Head of caudate nucleus (tissue), 42 donors: ENCODE measurements around the gene MRPS18A.
"Not testable (repeated sequence)": the region's sequence is repeated elsewhere in the genome, so short reads cannot be mapped to it uniquely, and the experiment has no call there.

Experiments used
- DNase-seq, 42 donors: peaks; one replicate each; pipeline versions ENCODE4 v3.0.0 to v3.0.0-alpha.2; 2020 to 2021; ENCODE audit warnings: mixed read lengths in 7 of 42
- intact Hi-C: fragments of 100-400 bp; cut with DNase I; formaldehyde crosslinking; loops from one replicate; pipeline ENCODE4 v1.15.0; 2022

Gene MRPS18A

DNA sequence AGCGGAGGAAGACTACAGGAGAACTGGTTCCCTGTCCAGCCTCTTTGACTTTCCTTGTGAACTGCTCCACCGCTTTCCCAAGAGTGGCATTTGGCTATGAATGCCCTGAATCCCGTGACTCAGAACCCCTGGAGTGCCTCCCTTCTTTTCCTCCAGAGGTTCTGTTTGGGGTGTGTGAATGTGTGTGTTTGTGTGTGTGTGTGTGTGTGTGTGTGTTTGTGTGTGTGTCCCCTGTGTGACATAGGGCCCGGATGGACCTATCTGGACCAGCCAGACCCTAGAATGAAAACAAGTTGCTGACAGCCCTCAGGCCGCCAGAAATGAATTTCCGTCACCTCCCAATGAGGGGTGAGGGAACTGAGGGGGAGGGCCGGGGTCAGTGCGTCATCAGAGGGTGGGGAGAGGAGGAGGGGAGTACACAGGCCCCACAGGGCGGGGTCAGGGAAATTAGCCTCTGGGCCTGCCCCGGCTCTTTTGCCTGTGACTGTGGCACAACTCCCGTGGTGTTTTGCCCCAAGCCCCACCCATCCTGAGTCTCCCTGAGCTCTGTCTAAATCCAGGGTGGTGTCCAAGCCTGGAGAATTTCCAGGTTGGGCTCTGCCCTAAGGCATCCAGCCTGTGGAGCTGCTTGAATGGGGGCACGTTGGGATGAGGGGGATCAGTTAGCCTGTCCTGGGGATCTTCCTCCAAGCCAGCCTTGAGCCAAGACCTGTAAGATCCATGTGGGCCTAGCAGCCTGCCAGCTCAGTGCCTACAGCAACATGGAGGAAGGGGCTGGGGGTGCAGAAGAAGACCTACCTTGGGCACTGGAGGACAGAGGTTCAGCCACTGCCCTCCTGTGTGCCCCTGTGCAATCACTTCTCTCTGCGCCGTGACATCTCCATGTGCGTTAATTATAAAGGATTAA lies 15.2 kb upstream of the MRPS18A start:
- intact Hi-C loops = no loop called here
- DNase-seq = peak in 2 of 42 donors; percentile 7 to 27

DNA sequence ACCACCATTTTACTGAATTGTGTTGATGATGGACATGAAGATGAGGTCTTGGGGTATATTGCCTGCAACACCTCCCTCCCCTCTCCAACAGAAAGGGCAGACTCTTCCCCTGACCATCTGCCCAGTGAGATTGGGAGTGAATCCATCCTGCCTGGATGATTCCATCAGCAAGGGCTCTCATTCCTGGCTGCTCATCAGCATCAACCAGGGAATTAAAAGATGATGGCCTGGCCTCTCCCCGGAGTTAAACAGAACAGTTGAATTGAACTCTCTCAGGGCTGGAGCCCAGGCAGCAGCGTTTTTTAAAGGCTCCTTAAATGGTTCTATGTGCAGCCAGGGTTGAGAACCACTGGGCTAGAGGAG lies 14.6 kb upstream of the MRPS18A start:
- intact Hi-C loops = no loop called here
- DNase-seq = no peak

GRCh38 chr6:43700939-43701560 lies 13.5 kb upstream of the MRPS18A start:
- DNase-seq, intact Hi-C loops: not testable (repeated sequence)

GRCh38 chr6:43699564-43700186 lies 12.1 kb upstream of the MRPS18A start:
- DNase-seq = no peak
- intact Hi-C loops = no loop called here

GRCh38 chr6:43698584-43699349 lies 11.2 kb upstream of the MRPS18A start:
- intact Hi-C loops = no loop called here
- no peak for DNase-seq

GRCh38 chr6:43697421-43697820 lies 9.8 kb upstream of the MRPS18A start:
- intact Hi-C loops = no loop called here
- DNase-seq = no peak

DNA sequence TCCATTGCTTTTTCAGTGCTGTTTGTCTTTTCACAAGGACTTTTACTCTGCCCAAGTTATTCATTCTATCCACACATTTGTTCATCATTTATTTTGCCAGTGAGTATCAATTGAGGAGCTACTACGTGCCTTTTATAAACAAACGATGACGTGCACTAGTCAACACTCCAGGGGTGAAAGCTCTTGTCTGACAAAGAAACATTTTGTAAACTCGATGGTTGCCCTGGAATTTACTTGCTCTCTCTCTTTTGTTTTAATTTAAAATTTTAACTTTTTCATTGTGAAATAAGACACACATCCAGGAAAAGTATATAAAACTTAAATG lies 8.3 kb upstream of the MRPS18A start:
- intact Hi-C loops = no loop called here
- DNase-seq = no peak

GRCh38 chr6:43695215-43695966 lies 7.8 kb upstream of the MRPS18A start:
- intact Hi-C loops = no loop called here
- DNase-seq = no peak

GRCh38 chr6:43689421-43689820 lies 1.8 kb upstream of the MRPS18A start:
- intact Hi-C loops = no loop called here

DNA sequence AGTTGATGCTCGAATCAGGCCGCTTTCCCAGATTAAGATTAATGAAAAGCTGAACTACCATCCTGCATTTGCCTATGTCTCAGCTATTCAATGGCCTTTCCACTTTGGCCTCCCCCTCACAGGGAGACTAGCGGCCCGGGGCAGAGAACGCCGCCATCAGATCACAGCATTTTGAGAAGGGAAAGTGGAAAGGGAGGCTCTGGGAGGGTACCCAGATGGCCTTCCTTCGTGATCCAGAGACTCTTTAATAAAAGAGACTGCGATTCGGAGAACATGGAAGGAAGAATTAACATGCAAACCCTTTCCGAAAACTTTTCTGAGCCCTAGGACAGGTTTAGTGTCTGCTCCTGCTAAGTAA lies 533 bp downstream of the MRPS18A start:
- DNase-seq = no peak
- intact Hi-C loops = no loop called here

More at GRCh38 chr6:43689421-43689820, 1.8 kb upstream of the MRPS18A start:
- no peak for DNase-seq

GRCh38 chr6:43683708-43684455 lies 3.7 kb downstream of the MRPS18A start:
- intact Hi-C loops = no loop called here
- DNase-seq = no peak

- intact Hi-C loops = no loop called here
- no peak for DNase-seq
Measured at GRCh38 chr6:43682724-43683429, 4.7 kb downstream of the MRPS18A start.

DNA sequence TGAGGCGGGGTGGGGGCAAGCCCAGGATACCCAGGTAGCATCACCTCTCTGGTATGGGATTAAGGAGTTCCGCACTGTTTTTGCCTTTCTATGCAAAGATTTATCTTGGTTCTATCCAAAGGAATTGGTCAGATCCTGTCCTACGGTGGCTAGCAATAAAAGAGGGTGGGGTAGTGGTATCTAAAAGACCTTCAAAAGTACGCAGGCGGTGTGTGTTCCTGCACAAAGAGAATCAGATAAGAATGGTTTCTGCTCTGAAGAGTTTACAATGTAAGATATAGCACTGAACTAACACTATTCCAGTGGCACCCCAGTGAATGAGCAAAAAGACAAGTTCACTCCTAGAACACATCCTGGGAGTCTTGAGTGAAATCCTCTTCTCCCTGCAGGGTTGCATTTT lies 6.3 kb downstream of the MRPS18A start:
- DNase-seq = no peak
- intact Hi-C loops = no loop called here

- intact Hi-C loops = no loop called here
- DNase-seq = no peak
Measured at GRCh38 chr6:43680308-43681200, 7.0 kb downstream of the MRPS18A start.

- intact Hi-C loops = no loop called here
- no peak for DNase-seq
Measured at GRCh38 chr6:43679057-43679456, 8.5 kb downstream of the MRPS18A start.

DNA sequence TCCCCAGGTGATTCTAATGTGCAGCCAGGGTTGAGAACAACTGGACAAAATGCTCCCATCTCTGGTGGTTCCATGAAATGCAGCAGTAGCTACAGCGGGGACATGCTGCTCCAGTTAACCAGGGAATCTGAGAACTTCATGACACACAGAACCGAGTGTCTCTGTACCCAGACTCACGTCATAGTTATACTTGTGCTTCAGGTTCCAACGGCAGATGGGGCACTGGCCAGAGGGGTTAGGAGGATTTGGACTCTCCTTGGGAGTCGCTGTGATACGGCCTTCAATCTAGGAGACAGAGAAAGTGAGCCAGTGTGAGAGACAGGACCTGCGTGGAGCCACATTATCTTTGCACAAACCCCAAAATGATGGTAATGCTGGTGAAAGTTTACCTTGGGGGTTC lies 9.2 kb downstream of the MRPS18A start:
- DNase-seq = no peak
- intact Hi-C loops = no loop called here

GRCh38 chr6:43677759-43678158 lies 9.8 kb downstream of the MRPS18A start:
- intact Hi-C loops = no loop called here
- DNase-seq = no peak
